HG03039 (cell line): ENCODE results near the gene RPTOR.

Experiments
- ATAC-seq: cut with Tn5 transposase; IDR thresholded peaks from one replicate; pipeline ENCODE4 v1.9.1; 2021; ENCODE audit warnings: mild to moderate bottlenecking, moderate library complexity; ENCODE audit not compliant: unreplicated experiment

The RPTOR gene

DNA sequence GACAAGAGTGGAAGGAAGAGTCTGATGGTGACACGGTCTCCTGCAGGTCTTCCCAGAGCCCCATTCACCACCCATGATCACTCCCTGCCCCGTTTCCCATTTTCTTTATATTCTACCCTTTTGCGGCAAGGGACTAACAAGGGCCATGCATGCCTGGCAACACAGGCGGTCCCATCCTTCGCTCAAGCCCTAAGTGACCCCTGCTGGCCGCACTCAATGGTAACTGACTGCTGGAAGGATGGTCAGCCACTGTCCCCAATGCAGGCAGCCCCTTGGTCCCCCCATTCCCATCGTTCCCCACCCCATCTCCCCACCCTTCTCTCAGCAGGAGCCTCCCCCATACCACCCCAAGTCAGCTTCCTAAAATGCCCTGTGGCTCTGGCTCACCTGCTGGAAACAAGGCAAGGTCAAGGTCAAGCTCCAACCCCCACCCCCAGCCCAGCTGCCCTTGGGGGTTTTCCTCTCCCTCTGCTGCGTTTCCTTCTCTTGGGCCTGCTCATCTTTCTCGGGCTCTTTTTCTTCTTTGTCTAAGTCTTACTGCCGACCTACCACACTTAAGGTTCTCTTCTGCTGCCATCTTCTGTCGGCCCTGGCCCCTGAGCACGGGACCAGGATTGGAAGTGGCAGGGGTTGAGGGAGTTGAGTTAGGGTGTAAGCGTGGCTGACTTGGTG is 116.0 kb downstream of the RPTOR start:
- no peak for ATAC-seq

DNA sequence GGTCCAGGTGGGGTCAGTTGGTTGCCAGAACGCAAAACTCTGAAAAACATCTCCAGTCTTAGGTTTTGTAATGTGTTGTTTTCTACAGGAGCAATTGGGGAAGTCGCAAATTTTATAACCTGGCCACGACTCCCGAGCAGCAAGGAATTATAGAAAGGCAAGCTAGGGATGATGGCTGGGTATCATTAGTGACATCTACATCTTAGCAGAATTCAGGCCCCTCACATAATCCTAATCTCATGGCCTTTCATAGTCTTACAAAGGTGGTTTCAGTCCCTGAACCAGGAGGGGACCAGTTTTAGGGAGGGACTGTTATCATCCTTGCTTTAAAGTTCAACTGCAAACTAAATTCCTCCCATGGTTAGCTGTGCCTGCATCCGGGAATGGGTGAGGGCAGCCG is 117.9 kb downstream of the RPTOR start:
- ATAC-seq, result no peak

DNA sequence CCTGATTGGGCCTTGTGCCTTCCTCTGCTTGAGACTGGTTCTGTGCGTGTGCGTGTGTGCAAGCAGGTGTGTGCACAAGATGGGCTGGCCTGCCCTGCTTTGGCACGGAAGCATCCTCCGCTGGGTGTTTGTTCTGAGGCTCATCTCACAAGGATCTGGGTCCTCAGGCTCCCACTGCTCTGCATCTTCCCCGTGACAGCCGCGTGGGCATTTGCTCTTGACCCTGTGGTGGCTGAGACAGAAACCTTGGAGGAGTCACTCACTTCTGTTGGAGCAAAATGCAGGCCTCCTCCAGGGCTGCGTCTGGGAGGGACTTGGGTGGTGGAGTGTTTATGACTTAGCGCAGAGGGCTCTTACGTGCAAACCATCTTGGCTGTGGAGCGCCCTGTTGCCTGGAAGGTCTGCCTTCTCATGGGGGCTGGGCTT is 119.2 kb downstream of the RPTOR start:
- no peak for ATAC-seq

DNA sequence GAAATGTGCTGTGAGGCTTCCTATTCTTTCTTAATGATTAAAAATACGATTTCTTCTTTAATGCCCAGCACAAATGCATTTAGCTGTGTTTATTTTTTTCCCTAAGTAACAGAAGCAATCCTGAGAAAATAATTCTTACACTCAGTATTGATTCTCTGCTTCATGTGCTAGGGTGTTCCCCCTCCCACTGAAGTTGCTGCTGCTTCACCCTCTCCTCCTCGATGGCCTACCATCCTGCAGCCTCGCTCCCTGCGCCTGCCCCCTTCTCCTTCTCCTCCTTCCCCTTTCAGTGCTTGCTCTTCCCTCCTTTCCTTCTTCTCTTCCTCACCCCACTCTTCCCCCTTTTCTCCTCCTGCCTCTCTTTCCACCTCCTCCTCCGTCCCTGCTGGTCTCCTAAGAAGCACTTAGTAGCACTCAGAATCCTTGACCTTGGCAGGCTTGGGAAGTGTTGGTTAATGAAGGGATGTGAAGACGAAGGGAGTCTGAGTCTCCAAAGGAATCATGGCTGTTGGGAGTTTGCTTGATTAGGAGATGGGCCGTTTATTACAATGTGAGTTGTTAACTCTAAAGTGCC is 119.7 kb downstream of the RPTOR start:
- no peak for ATAC-seq

DNA sequence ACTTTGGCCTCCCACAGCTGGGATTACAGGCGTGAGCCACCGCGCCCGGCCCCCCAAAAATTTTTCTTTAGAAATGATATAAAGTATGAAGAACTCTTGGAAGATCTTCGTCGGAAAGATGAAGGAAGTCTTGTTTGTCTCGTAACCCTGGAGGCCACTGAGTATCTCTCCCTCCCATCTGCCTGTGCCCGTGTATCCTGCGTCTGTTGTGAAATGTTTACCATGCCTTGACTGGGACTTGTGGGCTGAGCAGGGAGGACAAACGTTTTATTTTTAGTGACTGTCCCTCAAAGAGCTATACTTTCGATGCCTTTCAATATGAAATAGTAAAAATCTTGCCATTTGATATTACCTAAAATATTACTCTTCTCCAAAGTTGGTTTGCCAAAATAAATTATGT is 121.2 kb downstream of the RPTOR start:
- no peak for ATAC-seq

DNA sequence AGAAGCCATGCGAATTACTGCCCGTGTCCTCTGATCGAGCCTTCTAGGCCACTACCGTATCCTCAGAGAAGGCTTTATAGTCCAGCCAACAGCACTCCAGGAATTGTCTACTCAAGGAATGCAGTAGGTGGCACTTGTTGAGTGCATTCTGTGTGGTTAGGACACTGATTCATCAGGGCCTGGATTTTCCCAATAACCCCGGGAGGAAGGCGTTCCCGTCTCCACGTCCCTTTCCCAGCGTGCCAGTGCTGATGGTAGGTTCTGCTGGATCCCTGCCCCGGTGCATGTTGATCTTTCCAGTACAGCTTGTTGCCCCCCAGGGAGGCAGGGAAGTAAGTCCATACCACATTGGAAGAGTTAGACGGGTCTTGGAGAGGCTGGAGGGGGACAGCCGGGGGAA is 122.2 kb downstream of the RPTOR start:
- ATAC-seq, result no peak

DNA sequence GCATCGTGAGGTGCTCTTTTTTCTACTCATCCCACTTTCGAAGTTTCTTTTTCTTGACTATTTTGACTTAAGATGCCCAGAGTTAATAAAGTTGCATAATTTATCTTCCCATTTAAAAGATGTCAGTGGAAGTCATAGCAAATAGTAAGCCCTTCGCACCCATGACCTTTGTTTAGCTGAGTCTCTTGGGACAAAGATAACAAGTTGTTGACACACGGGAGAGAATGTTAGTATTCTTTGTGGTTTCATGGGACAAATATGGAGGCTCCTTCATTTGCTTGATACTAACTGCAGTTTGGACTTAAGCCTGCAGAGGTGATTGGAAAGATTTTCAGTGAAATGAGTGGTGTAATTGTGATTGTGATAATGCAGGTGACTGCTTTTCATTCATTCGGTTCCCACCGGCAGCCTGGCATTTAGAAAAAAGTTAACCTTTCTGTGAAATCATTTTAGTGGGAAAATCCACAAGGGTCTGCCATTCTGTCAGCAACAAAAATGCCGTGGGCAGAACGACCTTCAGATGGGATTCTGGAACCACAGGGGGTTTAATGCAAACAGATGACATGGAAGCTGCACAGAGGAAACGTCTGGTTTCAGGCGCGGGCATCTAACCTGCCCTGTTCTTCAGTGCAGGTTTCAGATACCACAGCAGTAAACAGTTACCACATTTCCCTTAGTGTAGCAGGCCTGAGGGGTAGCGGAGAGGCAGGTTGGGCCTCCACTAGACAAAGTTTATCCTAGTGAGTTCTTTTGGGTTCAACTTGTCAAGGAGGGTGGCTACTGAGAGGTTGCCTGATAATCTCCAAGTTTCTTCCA is 123.0 kb downstream of the RPTOR start:
- no peak for ATAC-seq

DNA sequence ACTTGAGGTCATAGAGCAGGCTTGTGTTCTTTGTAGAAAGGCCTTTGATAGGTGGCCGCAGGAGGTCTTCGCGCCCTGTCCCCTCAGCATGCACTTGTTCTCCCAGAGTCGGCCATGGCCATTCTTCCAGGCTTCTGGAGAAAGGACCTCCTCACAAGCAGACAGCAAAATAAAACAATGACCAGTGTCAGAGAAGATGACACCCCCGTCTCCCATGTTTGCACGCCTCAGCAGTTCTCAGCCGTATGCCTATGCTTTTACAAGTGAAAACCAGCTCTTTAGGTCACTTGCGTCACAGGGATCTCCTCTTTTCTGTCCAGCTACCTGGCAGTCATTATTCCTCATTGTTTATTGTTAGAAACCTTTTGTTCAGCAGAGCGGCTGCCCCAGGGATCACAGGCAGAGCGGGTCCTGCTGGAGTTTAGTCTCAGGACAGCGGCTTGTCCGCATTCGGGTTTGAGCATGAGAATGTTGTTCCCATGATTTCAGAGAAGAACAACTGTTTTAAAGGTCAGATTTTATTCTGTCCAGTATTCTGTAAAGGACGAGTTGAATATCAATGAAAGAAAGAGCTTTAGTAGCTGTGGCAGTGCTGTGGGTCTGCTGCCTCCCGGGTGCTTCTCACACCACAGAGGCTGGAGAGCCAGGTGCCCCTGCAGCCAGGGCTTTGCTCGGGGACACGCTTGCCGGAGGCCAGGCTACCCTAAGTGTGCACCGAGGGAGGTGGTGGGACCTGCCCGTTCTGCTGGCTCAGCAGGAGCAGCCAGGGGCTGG is 123.9 kb downstream of the RPTOR start:
- no peak for ATAC-seq

DNA sequence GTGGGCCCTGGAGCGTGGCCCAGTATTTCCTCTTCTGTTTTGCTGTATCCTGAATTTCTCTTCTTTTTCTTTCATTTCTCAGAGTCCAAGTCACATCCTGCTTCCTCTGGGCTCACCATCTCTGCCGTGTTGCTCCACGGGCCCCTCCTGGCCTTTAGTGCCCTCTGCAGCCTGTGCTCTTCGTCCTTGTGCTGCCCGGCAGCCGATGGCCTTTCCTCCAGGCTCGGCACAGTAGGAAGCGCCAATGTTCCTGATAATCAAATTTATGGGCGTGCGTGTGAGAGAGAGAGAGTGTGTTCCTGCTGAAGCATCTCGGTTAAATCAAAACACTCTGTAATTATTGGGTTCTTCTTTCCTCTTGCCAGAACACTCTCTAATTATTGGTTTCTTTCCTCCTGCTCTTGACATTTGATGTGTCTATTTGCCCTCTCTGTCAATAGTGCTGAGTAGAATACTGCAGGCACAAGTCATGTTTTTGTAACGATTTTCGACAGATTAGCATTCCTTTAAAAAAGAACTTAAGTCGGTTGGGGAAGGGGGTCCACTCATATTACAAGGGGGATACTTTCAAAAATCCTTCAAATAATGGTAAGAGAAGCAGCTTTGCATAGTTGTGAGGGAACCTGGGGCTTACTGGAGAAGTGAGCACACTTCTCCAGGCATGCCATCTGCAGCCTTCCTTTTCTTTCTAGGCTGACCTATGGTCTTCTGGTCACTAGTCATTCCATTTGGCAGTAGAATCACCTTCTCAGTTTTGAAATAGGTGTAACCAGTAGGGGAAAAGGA is 126.6 kb downstream of the RPTOR start:
- no peak for ATAC-seq

DNA sequence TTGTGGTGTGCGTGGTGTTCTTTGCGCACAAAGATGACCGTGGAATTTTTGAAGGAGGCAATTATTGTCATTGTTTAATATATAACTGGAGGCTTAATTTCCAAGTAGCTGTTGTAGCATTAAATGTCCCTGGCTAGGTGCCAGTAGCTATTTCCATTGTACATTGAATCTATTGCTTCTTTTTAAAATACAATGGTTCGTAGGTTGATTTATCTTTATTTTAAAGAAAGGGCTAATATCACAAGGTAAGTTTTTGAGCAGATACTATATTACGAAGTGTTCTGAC is 127.1 kb downstream of the RPTOR start:
- no peak for ATAC-seq

DNA sequence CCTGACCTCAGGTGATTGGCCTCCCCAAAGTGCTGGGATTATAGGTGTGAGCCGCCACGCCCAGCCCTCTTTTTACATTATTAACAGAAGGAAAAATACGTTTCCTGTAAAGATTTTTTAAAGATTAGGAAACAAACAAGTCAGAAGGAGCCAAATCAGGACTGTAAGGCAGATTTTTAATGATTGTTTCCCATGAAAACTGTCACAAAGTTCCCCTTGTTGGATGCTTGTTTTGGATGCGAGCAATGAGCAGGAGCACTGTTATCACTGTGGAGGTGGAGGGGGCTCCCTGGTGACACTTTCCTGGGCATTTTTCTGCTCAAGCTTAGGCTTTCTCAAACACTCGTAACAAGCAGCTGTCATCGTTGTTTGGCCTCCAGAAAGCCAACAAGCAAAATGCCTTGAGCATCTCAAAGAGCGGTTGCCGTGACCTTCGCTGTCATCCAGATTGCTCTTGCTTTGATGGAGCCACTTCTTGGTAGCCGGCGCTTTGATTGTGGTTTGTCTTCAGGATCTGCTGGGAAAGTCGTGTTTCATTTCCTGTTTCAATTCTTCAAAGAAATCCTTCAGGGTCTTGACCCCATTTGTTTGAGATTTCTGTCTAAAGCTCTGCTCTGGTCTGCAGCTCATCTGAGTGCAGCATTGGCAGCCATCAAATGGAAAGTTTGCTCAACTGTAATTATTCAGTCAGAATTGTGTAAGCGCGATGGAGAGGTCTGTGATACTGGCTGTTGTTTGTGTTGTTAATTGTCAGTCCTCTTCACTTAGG is 128.7 kb downstream of the RPTOR start:
- ATAC-seq, result no peak

DNA sequence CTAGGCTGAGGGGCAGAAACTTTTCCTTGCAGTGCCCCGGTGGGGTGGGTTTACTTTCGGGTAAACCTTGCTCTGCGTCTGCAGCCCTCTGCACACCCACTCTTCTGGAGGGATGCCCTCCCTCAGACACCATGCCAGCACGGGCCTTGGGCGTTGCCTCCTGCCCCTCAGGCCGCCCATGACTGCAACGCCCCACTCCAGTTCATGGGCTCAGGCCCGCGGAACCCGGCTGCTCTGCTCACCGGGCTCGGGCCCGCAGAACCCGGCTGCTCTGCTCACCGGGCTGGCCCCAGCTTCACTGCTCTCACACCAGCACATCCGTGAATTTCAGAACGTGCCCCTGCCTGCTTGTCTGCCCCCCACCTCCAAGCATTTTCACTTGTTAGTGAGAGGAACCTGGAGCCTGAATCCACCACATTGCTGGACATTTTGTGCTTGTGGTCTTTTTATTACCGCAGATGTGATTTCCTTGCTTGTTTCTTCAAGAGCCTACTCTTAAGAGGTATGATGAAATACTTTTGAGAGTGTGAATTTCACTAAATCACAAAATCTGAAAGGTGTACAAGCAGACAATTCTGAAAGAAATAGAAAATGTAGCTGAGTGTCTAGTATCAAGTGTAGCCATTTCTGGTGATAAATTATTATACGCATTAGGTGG is 130.9 kb downstream of the RPTOR start:
- ATAC-seq, result no peak

DNA sequence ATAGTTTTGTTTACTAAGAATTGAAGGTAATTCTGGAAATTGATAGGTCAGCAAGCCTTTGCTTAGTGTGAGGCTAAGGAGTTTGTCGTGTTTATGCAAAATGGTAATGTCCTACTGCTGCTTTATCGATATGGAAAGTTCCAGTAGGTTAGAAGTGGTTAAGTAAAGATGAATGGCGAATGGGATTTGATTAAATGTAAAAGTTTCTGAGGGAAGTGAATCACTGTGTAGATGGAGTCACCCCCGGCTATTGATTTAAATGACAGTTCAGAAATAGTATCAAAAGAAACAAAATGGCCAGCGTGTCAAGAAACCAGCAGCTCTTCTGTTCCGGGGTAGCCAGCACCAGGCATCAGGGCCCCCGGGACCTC is 131.4 kb downstream of the RPTOR start:
- no peak for ATAC-seq

DNA sequence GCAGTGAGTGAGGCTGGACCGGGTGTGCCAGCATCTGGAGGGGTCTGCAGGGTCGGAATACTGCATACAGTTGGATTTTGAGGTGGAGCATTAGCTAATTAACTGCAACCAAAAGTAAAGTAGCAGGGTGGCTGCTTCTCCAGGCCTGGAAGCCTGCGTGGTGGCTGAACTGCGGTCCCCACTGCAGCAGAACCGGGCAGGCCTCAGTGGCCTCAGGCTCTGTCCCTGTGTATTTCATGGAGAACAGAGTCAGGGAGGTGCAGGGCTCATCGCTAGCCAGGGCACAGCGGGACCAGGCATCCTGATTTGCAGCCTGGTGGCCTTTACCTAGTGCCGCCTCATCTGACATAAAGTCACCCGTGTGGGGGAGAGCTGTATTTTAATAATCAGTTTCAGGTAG is 131.9 kb downstream of the RPTOR start:
- ATAC-seq, result no peak

DNA sequence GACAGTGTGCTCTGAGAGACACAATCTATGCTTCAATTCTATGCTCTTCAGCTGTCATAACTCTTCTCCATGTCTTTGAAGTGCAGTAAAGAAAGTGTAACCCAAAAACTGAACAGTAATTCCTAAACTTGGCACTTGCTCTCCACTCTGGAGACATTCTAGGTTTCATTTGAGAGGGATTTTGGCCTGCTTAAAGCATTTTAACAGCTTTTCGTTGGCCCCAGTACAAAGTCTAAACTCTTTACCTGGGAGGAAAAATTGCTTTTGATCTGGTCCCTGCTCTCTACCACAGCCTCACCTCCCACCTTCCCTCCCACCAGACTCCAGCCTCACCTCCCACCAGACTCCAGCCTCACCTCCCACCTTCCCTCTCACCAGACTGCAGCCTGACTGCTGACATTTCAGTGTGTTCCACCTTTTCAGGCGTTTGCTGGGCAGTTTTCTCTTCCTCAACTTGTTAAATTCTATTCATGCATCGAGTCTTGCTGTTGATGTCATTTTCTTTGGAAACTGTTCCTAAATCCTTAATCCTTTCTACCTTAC is 132.6 kb downstream of the RPTOR start:
- no peak for ATAC-seq

DNA sequence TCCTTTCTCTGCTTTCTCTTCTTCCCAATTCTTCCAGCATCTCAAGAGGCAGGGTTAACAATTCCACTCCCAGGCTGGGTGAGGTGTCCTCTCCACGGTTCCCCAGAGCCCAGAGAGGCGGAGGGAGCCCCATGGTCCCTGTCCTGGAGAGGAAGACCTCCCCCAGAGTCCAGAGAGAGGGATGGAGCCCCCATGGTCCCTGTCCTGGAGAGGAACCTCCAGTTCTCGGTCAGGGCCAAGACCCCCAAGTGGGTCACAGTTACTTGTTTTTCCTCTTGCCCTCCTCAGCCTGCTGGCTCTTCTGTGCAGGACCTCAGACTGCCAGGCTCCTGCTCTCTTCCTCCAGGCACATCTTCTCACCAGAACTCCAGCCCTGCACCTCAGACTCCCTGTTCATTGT is 135.2 kb downstream of the RPTOR start:
- ATAC-seq, result no peak

DNA sequence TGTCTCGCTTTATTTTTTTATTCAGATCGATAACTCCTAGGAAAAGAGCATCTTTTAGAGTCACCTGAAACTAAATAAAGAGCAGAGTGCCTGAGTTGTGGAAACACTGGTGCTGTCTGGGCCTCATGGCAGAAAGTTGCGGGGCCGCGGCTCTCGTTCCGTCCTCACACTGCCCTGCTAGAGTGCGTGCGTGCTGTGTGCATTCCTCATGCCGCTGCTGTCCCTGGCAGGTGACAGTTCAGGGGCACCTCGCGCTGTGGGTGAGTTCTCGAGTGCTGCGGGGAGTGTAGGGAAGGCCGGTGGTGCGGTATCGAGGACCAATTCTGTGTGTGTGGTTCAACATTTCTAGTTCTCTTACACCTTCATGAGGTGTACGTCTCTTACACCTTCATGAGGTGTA is 136.6 kb downstream of the RPTOR start:
- ATAC-seq, result no peak

DNA sequence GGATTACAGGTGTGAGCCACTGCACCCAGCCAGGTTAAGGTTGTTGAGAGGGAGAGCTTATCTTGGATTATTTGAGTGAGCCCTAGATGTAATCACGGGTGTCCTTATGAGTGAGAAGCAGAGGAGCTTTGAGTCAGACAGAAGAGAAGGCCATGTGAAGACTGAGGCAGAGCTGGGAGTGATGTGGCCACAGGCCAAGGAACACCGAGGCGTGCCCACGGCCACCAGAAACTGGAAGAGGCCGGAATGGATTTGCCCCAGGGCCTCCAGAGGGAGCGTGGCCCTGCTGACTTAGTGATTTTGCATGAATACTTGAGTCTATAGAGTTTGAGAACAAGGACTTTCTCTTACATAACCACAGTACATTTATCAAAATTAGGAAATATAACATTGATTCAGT is 137.7 kb downstream of the RPTOR start:
- ATAC-seq, result no peak

DNA sequence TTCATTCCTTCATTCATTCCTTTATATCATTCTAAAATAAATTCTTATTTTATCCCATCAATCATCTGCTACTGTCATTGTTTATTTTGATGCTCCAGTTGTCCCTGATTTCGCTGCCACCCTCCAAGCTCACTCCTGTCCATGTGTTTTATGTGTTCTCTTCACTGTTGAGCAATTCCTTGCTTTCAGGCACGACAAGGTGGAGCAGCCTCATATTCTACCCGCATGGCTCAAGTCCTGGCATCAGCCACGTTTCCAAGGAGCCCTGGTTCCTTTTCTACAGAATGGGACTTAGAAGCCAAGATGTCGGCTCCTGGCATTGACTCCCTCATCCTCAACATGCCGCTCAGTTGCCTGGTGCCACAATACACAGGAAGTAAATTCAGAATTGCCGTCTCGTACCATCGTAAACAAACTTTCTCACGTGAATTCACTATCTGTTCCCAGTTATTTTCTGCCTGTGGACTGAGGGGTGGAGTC is 139.0 kb downstream of the RPTOR start:
- ATAC-seq, result no peak
